Lung (tissue), 12 donors: ENCODE measurements around the gene TUSC7. TPM values are rescaled to one million over a fixed set of nuclear protein-coding genes. Genes with fewer than 3 reads are reported as not detected.

ENCODE experiments used
- ATAC-seq: fragments of 200-7000 bp; cut with Tn5 transposase; one replicate; pipeline ENCODE4 v1.9.1; 2020; ENCODE audit warnings: moderate number of reproducible peaks; ENCODE audit not compliant: insufficient read depth, low FRiP score
- DNase-seq, 3 donors: peaks; one replicate each; pipeline ENCODE4 v3.0.0-alpha.2; 2013 to 2017
- H3K27ac ChIP-seq, 2 donors: one replicate each; pipeline ENCODE4 v1.5.1; 2013; ENCODE audit warnings: mild to moderate bottlenecking in 2 of 2, moderate library complexity in 2 of 2, control low read depth in 1 of 2, inconsistent platforms in 1 of 2, low read depth in 1 of 2, low read length in 1 of 2
- H3K27me3 ChIP-seq, 3 donors: one replicate each; pipeline ENCODE4 v1.5.1; 2013; ENCODE audit warnings: low read length in 2 of 3; ENCODE audit not compliant: control insufficient read depth in 3 of 3, insufficient read depth in 3 of 3
- H3K36me3 ChIP-seq, 4 donors: one replicate each; pipeline ENCODE4 v1.5.1; 2013; ENCODE audit warnings: low read length in 4 of 4, mild to moderate bottlenecking in 1 of 4, moderate library complexity in 1 of 4; ENCODE audit not compliant: control insufficient read depth in 4 of 4, insufficient read depth in 4 of 4
- H3K4me1 ChIP-seq, 5 donors: one replicate each; pipeline ENCODE4 v1.5.1; 2013; ENCODE audit warnings: low read length in 5 of 5, mild to moderate bottlenecking in 2 of 5, moderate library complexity in 1 of 5; ENCODE audit not compliant: control insufficient read depth in 5 of 5, insufficient read depth in 5 of 5
- H3K4me3 ChIP-seq: one replicate; pipeline ENCODE4 v1.5.1; 2013; ENCODE audit warnings: mild to moderate bottlenecking, control low read depth, moderate library complexity
- H3K9ac ChIP-seq, 2 donors: one replicate each; pipeline ENCODE4 v1.5.1; 2013; ENCODE audit warnings: low read length in 2 of 2, control low read depth in 1 of 2; ENCODE audit not compliant: insufficient read depth in 1 of 2
- H3K9me3 ChIP-seq, 4 donors: one replicate each; pipeline ENCODE4 v1.5.1; 2013; ENCODE audit warnings: low read length in 3 of 4, mild to moderate bottlenecking in 1 of 4, moderate library complexity in 1 of 4; ENCODE audit not compliant: control insufficient read depth in 4 of 4, insufficient read depth in 3 of 4
- WGBS, 2 donors: extraction: QIAGEN DNeasy Blood & Tissue Kit; methylation state at CpG; one replicate each; pipeline ENCODE4 v1.1.7; 2013; 5-methylcytosine and 5-hydroxymethylcytosine counted together
- polyA plus RNA-seq, 2 donors: library from polyadenylated mRNA; stranded (reverse); fragments of 200-250 nt; gene quantifications; one replicate each; pipeline ENCODE4 v1.2.1, GENCODE V29; 2013
- total RNA-seq, 2 donors: library from RNA; depleted of rRNA in 1 of 2; stranded (reverse); fragments of >200 nt in 1 of 2; gene quantifications; one replicate each; pipeline ENCODE4 v1.2.1, GENCODE V29; 2014 to 2021
- TF ChIP-seq, protein P1 (sequence below): IDR thresholded peaks from 2 replicates; pipeline ENCODE4 v1.5.1; 2012; ENCODE audit warnings: mild to moderate bottlenecking; ENCODE audit errors: control extremely low read depth, extremely low read depth
- donor health status: control.
- donor health status: control.
- donor health status: Bipolar disorder and iron deficiency.
- donor health status: healthy.
- donor health status: DM: yes; HTN: yes; CAD: no.

Gene TUSC7
- total and polyA plus RNA-seq, 4 donors = not detected

DNA sequence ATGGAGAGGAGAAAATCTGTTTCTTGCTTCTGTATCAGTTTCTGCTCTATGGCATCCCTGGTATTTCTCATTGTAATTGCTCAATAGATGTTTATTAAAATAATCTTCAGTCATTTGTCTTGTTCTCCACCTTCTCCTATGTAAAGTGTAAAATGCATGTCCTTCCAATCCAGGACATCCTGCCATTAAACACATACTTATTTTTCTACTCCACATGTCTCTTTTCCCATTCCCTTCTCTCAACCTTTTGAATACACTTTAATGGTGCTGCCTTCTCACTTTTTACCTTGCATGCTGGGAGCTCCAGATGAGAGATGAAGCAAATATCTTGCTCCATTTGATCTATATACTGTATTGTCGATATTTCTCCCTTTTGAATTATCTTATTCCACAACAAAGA is 49.7 kb downstream of the TUSC7 start:
- no peak overlapping the region for H3K27ac ChIP-seq
- no peaks in the 10 kb centered on the region for H3K4me1 ChIP-seq
- TF ChIP-seq, protein P1, sequence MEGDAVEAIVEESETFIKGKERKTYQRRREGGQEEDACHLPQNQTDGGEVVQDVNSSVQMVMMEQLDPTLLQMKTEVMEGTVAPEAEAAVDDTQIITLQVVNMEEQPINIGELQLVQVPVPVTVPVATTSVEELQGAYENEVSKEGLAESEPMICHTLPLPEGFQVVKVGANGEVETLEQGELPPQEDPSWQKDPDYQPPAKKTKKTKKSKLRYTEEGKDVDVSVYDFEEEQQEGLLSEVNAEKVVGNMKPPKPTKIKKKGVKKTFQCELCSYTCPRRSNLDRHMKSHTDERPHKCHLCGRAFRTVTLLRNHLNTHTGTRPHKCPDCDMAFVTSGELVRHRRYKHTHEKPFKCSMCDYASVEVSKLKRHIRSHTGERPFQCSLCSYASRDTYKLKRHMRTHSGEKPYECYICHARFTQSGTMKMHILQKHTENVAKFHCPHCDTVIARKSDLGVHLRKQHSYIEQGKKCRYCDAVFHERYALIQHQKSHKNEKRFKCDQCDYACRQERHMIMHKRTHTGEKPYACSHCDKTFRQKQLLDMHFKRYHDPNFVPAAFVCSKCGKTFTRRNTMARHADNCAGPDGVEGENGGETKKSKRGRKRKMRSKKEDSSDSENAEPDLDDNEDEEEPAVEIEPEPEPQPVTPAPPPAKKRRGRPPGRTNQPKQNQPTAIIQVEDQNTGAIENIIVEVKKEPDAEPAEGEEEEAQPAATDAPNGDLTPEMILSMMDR = no peak
- no peak overlapping the region for H3K4me3 ChIP-seq
- 85 to 88% methylated on average over 1 of the region's 1 CpG for WGBS, 2 donors
- no peak overlapping the region for H3K9ac ChIP-seq
- no peaks in the 10 kb centered on the region for H3K36me3 ChIP-seq
- DNase-seq (no peak), ATAC-seq (no peak)
- peaks cover 0 to 16% (median 10%) of the 10 kb centered on the region in 3 donors for H3K27me3 ChIP-seq
- H3K9me3 ChIP-seq = no peaks in the 10 kb centered on the region
